PC-3 (cell line): ENCODE measurements around the gene RIPOR3. TPM values are rescaled to one million over a fixed set of nuclear protein-coding genes. Genes with fewer than 3 reads are reported as not detected.

Experiments
- ATAC-seq: fragments of 200-7000 bp; cut with Tn5 transposase; 2 replicates; pipeline ENCODE4 v1.9.1; 2020; ENCODE audit warnings: mild to moderate bottlenecking, moderate library complexity
- BruUV-seq: library from RNA; stranded (reverse); fragments of 400-500 nt; replicated peaks from 2 replicates; lab custom pipeline; 2021; lab: Mats Ljungman, UMichigan
- CTCF ChIA-PET: fragments of 300-600 bp; sonication (Branson Sonifier 250); formaldehyde crosslinking; loops from one replicate; lab custom pipeline; 2022; ENCODE audit warnings: antibody characterized with exemption; lab: Charles Lee
- POLR2A ChIA-PET: fragments of 300-600 bp; sonication (Branson Sonifier 250); formaldehyde crosslinking; loops from one replicate; lab custom pipeline; 2022; ENCODE audit warnings: antibody characterized with exemption; ENCODE audit not compliant: unreplicated experiment; lab: Charles Lee
- DNase-seq: peaks from one replicate; pipeline ENCODE4 v3.0.0-alpha.2; 2015
- H2AFZ ChIP-seq: fragments of 300-600 bp; sonication (generic); 2 replicates; pipeline ENCODE4 v1.6.0; 2016; ENCODE audit warnings: antibody characterized with exemption, low read length
- H3F3A ChIP-seq: fragments of 300-600 bp; sonication (generic); one replicate; pipeline ENCODE4 v1.6.0; 2017; ENCODE audit warnings: antibody characterized with exemption, low read length, control low read depth, mild to moderate bottlenecking; ENCODE audit not compliant: unreplicated experiment
- H3K27ac ChIP-seq: fragments of 300-600 bp; sonication (generic); 2 replicates; pipeline ENCODE4 v1.5.1; 2016; ENCODE audit warnings: mild to moderate bottlenecking, low read length
- H3K27me3 ChIP-seq: fragments of 300-600 bp; sonication (generic); 2 replicates; pipeline ENCODE4 v1.6.1; 2016; ENCODE audit warnings: low read length, mixed read lengths
- H3K36me3 ChIP-seq: fragments of 300-600 bp; sonication (generic); 2 replicates; pipeline ENCODE4 v1.6.1; 2016; ENCODE audit warnings: low read depth, mixed run types, low read length, mixed read lengths
- H3K4me1 ChIP-seq: fragments of 300-600 bp; sonication (generic); 2 replicates; pipeline ENCODE4 v1.5.1; 2016; ENCODE audit warnings: low read length; ENCODE audit not compliant: insufficient read depth
- H3K4me2 ChIP-seq: fragments of 300-600 bp; sonication (generic); 2 replicates; pipeline ENCODE4 v1.6.0; 2016; ENCODE audit warnings: low read length
- H3K4me3 ChIP-seq: fragments of 300-600 bp; sonication (generic); 2 replicates; pipeline ENCODE4 v1.5.1; 2016; ENCODE audit warnings: mild to moderate bottlenecking, low read length, mixed read lengths
- H3K79me2 ChIP-seq: fragments of 300-600 bp; sonication (generic); 2 replicates; pipeline ENCODE4 v1.6.1; 2017; ENCODE audit warnings: low read length, mixed read lengths
- H3K9ac ChIP-seq: fragments of 300-600 bp; sonication (generic); 2 replicates; pipeline ENCODE4 v1.6.0; 2016; ENCODE audit warnings: mild to moderate bottlenecking, low read length
- H3K9me2 ChIP-seq: fragments of 300-600 bp; sonication (generic); replicated peaks from 2 replicates; pipeline ENCODE4 v1.6.1; 2016; ENCODE audit warnings: mixed run types, low read length, mixed read lengths
- H3K9me3 ChIP-seq: fragments of 300-600 bp; sonication (generic); 2 replicates; pipeline ENCODE4 v1.6.1; 2016; ENCODE audit warnings: low read length, mixed read lengths
- H4K20me1 ChIP-seq: fragments of 300-600 bp; sonication (generic); 2 replicates; pipeline ENCODE4 v1.6.1; 2016; ENCODE audit warnings: low read length, mixed read lengths
- EZH2 ChIP-seq: fragments of 300-600 bp; sonication (generic); IDR thresholded peaks from one replicate; pipeline ENCODE4 v1.6.1; 2017; ENCODE audit warnings: antibody characterized with exemption, mild to moderate bottlenecking, low read length; ENCODE audit not compliant: unreplicated experiment
- EZH2phosphoT487 ChIP-seq: fragments of 300-600 bp; sonication (generic); IDR thresholded peaks from 2 replicates; pipeline ENCODE4 v1.6.1; 2018; ENCODE audit warnings: mild to moderate bottlenecking, antibody characterized with exemption, low read length, borderline replicate concordance
- intact Hi-C: fragments of 100-400 bp; cut with micrococcal nuclease; formaldehyde crosslinking; loops from 2 replicates; pipeline ENCODE4 v1.9.0; 2023
- total RNA-seq: library from RNA; depleted of rRNA; stranded (reverse); fragments of >200 nt; gene quantifications from 2 replicates; pipeline ENCODE4 v1.2.3, GENCODE V29; 2014
- TF ChIP-seq, protein P1 (sequence below): fragments of 300-600 bp; sonication (generic); conservative IDR thresholded peaks from 2 replicates; pipeline ENCODE4 v1.5.1; 2017; ENCODE audit warnings: antibody characterized with exemption, low read depth, mild to moderate bottlenecking, low read length

Gene RIPOR3
- total RNA-seq, 1 experiment from 2014 or later: 0.04 TPM

DNA sequence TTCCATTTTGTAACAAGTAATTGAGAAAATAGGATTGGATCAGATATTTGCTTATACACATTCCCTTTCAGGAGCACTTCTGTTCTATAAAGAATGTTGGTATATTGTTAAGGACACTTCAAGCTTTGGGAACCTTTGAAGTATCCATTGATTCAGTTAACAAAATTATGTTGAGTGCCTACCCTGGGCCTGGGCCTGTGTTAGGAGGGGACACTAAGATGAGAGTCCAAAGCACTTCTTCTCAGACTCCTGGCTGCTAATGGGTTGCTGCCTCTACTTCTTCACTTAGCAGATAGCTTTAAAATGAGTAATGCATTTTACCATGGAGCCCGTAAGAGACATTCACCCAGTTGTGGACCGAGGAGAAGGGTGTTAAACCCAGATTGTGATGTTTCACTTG is 140.8 kb downstream of the RIPOR3 start:
- no peaks in the 10 kb centered on the region for H3K27me3 ChIP-seq
- no peaks in the 10 kb centered on the region for H3K4me1 ChIP-seq
- no peak for DNase-seq
- TF ChIP-seq EZH2 (no peak), EZH2phosphoT487 (no peak)
- TF ChIP-seq, protein P1, sequence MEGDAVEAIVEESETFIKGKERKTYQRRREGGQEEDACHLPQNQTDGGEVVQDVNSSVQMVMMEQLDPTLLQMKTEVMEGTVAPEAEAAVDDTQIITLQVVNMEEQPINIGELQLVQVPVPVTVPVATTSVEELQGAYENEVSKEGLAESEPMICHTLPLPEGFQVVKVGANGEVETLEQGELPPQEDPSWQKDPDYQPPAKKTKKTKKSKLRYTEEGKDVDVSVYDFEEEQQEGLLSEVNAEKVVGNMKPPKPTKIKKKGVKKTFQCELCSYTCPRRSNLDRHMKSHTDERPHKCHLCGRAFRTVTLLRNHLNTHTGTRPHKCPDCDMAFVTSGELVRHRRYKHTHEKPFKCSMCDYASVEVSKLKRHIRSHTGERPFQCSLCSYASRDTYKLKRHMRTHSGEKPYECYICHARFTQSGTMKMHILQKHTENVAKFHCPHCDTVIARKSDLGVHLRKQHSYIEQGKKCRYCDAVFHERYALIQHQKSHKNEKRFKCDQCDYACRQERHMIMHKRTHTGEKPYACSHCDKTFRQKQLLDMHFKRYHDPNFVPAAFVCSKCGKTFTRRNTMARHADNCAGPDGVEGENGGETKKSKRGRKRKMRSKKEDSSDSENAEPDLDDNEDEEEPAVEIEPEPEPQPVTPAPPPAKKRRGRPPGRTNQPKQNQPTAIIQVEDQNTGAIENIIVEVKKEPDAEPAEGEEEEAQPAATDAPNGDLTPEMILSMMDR: no peak
- no peaks in the 10 kb centered on the region for H3F3A ChIP-seq
- no peaks in the 10 kb centered on the region for H3K9me2 ChIP-seq
- no peak overlapping the region for H2AFZ ChIP-seq
- no peaks in the 10 kb centered on the region for H4K20me1 ChIP-seq
- no peak overlapping the region for H3K9ac ChIP-seq
- H3K36me3 ChIP-seq: no peaks in the 10 kb centered on the region; the same call in 1 of the 2 replicates
- POLR2A ChIA-PET: no interaction called here
- BruUV-seq: no TSS peak
- CTCF ChIA-PET: no interaction called here
- no peak for ATAC-seq
- H3K9me3 ChIP-seq: no peaks in the 10 kb centered on the region
- no peak overlapping the region for H3K4me2 ChIP-seq
- no peak overlapping the region for H3K4me3 ChIP-seq
- H3K79me2 ChIP-seq: peaks cover 42% of the 10 kb centered on the region; the same call in 1 of the 2 replicates
- no peak overlapping the region for H3K27ac ChIP-seq
- intact Hi-C loops: no loop called here

DNA sequence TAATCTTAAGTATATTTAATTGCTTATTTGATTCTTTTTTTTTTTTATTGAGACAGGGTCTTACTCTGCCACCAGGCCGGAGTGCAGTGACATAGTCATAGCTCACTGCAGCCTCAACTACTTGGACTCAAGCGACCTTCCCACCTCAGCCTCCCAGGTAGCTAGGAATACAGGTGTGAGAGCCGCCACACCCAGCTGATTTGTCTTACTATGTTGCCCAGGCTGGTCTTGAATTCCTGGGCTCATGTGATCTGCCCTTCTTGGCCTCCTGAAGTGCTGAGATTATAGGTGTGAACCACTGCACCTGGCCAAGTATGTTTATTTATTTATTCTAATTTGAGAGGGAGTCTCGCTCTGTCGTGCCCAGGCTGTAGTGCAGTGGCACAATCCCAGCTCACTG is 142.9 kb downstream of the RIPOR3 start:
- Histone ChIP-seq H3K79me2 (peaks cover 59% of the 10 kb centered on the region), H3K4me2 (no peak overlapping the region), H3K9me3 (no peaks in the 10 kb centered on the region), H3K36me3 (no peaks in the 10 kb centered on the region; the same call in 1 of the 2 replicates), H3F3A (no peaks in the 10 kb centered on the region), H3K9ac (no peak overlapping the region), H4K20me1 (no peaks in the 10 kb centered on the region), H3K4me1 (no peaks in the 10 kb centered on the region), H3K4me3 (no peak overlapping the region), H3K27ac (no peak overlapping the region), H3K27me3 (no peaks in the 10 kb centered on the region), H2AFZ (no peak overlapping the region), H3K9me2 (no peaks in the 10 kb centered on the region)
- ChIA-PET CTCF (no interaction called here), POLR2A (no interaction called here)
- ATAC-seq: no peak
- intact Hi-C loops: no loop called here
- TF ChIP-seq, protein P1: no peak
- TF ChIP-seq EZH2phosphoT487 (no peak), EZH2 (no peak)
- no TSS peak for BruUV-seq
- no peak for DNase-seq

DNA sequence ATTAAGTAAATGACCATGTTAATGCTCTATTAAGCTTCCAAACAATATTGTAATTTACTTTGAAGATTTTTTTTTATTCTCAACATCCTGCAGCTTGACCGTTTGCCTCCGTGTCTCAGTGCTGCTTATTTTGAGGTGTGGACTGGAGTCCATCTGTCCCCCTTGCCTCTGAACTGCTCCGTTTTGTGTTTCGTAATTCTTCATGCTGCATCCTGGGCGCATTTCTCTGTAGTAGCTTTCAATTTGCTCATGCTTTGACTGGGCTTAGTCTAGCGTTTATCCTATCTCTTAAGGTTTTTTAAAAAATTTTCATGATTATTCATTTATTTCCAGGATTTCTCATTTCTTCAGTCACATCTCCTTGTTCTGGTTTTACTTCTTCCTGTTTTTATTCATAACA is 143.4 kb downstream of the RIPOR3 start:
- no peak overlapping the region for H3K4me2 ChIP-seq
- no peaks in the 10 kb centered on the region for H3F3A ChIP-seq
- ChIA-PET CTCF (no interaction called here), POLR2A (no interaction called here)
- no peaks in the 10 kb centered on the region for H3K27me3 ChIP-seq
- TF ChIP-seq EZH2 (no peak), EZH2phosphoT487 (no peak)
- TF ChIP-seq, protein P1: no peak
- ATAC-seq (no peak), DNase-seq (no peak)
- no peak overlapping the region for H2AFZ ChIP-seq
- no peaks in the 10 kb centered on the region for H3K4me1 ChIP-seq
- H3K4me3 ChIP-seq: no peak overlapping the region
- H3K36me3 ChIP-seq: no peaks in the 10 kb centered on the region; the same call in 1 of the 2 replicates
- peaks cover 63% of the 10 kb centered on the region for H3K79me2 ChIP-seq
- H3K9me3 ChIP-seq: no peaks in the 10 kb centered on the region
- no peaks in the 10 kb centered on the region for H3K9me2 ChIP-seq
- intact Hi-C loops: no loop called here
- no peaks in the 10 kb centered on the region for H4K20me1 ChIP-seq
- no TSS peak for BruUV-seq
- no peak overlapping the region for H3K9ac ChIP-seq
- no peak overlapping the region for H3K27ac ChIP-seq
